Esophagus (tissue), 2 donors: Measurements from ENCODE around the gene HOXA9. TPM values are rescaled to one million over a fixed set of nuclear protein-coding genes. Genes with fewer than 3 reads are reported as not detected.

Source experiments
- H3K27ac ChIP-seq, 2 donors: one replicate each; pipeline ENCODE4 v1.5.1; 2013; ENCODE audit warnings: low read depth in 2 of 2, mild to moderate bottlenecking in 2 of 2, inconsistent platforms in 1 of 2, low read length in 1 of 2, moderate library complexity in 1 of 2
- H3K27me3 ChIP-seq, 2 donors: one replicate each; pipeline ENCODE4 v1.6.1; 2013; ENCODE audit warnings: low read length in 2 of 2, control low read depth in 1 of 2, mild to moderate bottlenecking in 1 of 2; ENCODE audit not compliant: insufficient read depth in 2 of 2, control insufficient read depth in 1 of 2
- H3K36me3 ChIP-seq, 2 donors: one replicate each; pipeline ENCODE4 v1.6.1; 2013; ENCODE audit warnings: low read length in 1 of 2; ENCODE audit not compliant: control insufficient read depth in 2 of 2, insufficient read depth in 2 of 2
- H3K4me1 ChIP-seq, 2 donors: one replicate each; pipeline ENCODE4 v1.6.1; 2013; ENCODE audit warnings: low read length in 1 of 2; ENCODE audit not compliant: control insufficient read depth in 2 of 2, insufficient read depth in 2 of 2
- H3K4me3 ChIP-seq, 2 donors: one replicate each; pipeline ENCODE4 v1.5.1; 2013; ENCODE audit warnings: low read length in 2 of 2, mild to moderate bottlenecking in 2 of 2, low read depth in 1 of 2, moderate library complexity in 1 of 2
- H3K9me3 ChIP-seq, 2 donors: one replicate each; pipeline ENCODE4 v1.6.1; 2013; ENCODE audit warnings: mild to moderate bottlenecking in 2 of 2, low read depth in 1 of 2, low read length in 1 of 2, moderate library complexity in 1 of 2; ENCODE audit not compliant: control insufficient read depth in 2 of 2, insufficient read depth in 1 of 2
- WGBS, 2 donors: extraction: QIAGEN DNeasy Blood & Tissue Kit; methylation state at CpG; one replicate each; pipeline ENCODE4 v1.1.7; 2013; 5-methylcytosine and 5-hydroxymethylcytosine counted together
- polyA plus RNA-seq, 2 donors: library from polyadenylated mRNA; stranded (reverse); fragments of 200-250 nt; gene quantifications; one replicate each; pipeline ENCODE4 v1.2.3, GENCODE V29; 2013
- donor health status: healthy with polysubstance abuse.
- donor health status: Bipolar disorder and iron deficiency.

HOXA9 gene
- polyA plus RNA-seq, 2 donors = 0.49 TPM

DNA sequence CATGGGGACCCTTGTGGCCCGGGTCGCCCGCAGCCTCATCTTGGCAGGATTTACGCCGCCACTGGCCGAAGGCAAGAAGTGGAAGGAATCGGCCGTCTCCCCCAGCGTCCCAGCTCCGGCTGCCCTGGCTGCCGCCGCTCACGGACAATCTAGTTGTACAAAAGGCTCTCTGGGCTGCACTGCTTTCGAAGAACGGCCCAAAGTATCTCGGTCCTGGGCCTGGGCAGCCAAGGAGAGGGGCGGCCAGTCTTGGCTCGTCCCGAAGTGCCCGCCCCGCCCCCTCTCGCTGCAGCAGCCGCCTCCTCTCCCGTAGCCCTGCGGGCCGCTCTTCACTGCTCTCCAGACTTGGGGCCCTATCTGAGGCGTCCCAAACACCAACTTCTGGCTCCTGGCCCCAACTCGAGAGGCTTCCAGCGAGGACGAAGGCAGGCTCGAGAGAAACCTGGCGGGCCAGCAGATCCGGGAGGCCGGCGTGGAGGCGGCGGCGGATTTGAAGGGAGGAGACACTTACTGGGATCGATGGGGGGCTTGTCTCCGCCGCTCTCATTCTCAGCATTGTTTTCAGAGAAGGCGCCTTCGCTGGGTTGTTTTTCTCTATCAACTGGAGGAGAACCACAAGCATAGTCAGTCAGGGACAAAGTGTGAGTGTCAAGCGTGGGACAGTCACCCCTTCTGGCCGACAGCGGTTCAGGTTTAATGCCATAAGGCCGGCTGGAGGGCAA, 809 bp downstream of the HOXA9 start:
- no peak overlapping the region for H3K27ac ChIP-seq
- H3K4me1 ChIP-seq = peaks cover 2 to 4% of the 10 kb centered on the region in 2 donors
- peaks cover 0 to 14% of the 10 kb centered on the region in 2 donors for H3K9me3 ChIP-seq
- peaks cover 5 to 44% of the 10 kb centered on the region in 2 donors for H3K27me3 ChIP-seq
- H3K36me3 ChIP-seq = no peaks in the 10 kb centered on the region
- H3K4me3 ChIP-seq = peak overlapping the region; percentile 10 to 12
- 13 to 25% methylated on average over 47 of the region's 47 CpGs for WGBS, 2 donors

- Histone ChIP-seq H3K27ac (no peak overlapping the region), H3K27me3 (peaks cover 8 to 41% of the 10 kb centered on the region in 2 donors), H3K9me3 (peaks cover 0 to 14% of the 10 kb centered on the region in 2 donors), H3K4me3 (no peak overlapping the region), H3K36me3 (no peaks in the 10 kb centered on the region), H3K4me1 (peaks cover 2 to 4% of the 10 kb centered on the region in 2 donors)
- 49 to 58% methylated on average over 12 of the region's 12 CpGs for WGBS, 2 donors
These were observed 1.3 kb downstream of the HOXA9 start for GRCh38 chr7:27164045-27164366.

GRCh38 chr7:27163288-27164044, 1.9 kb downstream of the HOXA9 start:
- WGBS, 2 donors = 54 to 76% methylated on average over 24 of the region's 24 CpGs
- Histone ChIP-seq H3K27me3 (peaks cover 7 to 44% of the 10 kb centered on the region in 2 donors), H3K27ac (no peak overlapping the region), H3K9me3 (peaks cover 0 to 16% of the 10 kb centered on the region in 2 donors), H3K36me3 (no peaks in the 10 kb centered on the region), H3K4me1 (peaks cover 2 to 4% of the 10 kb centered on the region in 2 donors), H3K4me3 (no peak overlapping the region)

DNA sequence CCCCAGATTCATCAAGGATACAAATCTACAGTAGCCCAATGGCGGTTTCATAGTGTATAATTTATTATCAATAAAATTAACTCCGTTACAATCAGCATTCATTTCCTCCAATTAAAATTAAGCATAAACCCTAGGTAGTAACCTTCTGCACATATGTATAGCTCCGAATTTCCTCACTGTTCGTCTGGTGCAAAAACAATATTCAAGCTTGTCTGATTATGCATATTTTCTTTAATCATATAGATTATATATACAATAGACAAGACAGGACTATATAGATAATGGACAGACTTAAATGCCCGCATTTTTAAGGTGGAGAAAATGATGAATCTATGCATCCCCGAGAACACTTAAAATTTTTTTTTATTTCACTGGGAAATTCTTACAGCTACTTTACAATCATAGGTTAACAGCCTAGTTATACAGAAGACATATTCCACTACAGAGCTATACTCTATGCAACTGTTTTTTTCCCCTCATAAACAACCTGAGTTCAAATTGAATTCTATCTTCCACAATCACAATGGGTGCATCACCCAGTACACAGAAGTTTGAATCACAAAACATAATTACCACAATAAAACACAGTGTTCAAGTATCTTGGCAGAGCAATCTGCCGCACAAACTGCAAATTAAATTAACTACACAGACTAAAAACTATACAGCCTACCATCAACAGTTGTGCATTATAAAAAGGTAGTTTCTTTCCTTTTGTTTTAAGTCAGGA, 2.6 kb downstream of the HOXA9 start:
- no peak overlapping the region for H3K27ac ChIP-seq
- peaks cover 0 to 13% of the 10 kb centered on the region in 2 donors for H3K9me3 ChIP-seq
- no peak overlapping the region for H3K4me3 ChIP-seq
- peaks cover 4 to 39% of the 10 kb centered on the region in 2 donors for H3K27me3 ChIP-seq
- H3K4me1 ChIP-seq = peaks cover 2 to 4% of the 10 kb centered on the region in 2 donors
- WGBS, 2 donors = 71 to 81% methylated on average over 7 of the region's 7 CpGs
- H3K36me3 ChIP-seq = no peaks in the 10 kb centered on the region

- Histone ChIP-seq H3K27ac (no peak overlapping the region), H3K4me1 (peaks cover 2 to 4% of the 10 kb centered on the region in 2 donors), H3K4me3 (no peak overlapping the region), H3K27me3 (peaks cover 4 to 40% of the 10 kb centered on the region in 2 donors), H3K9me3 (peaks cover 0 to 13% of the 10 kb centered on the region in 2 donors), H3K36me3 (no peaks in the 10 kb centered on the region)
- 45 to 49% methylated on average over 30 of the region's 30 CpGs for WGBS, 2 donors
These were observed 3.4 kb downstream of the HOXA9 start for GRCh38 chr7:27161721-27162560.

- 8 to 10% methylated on average over 26 to 27 of the region's 27 CpGs for WGBS, 2 donors
- Histone ChIP-seq H3K9me3 (peaks cover 0 to 13% of the 10 kb centered on the region in 2 donors), H3K36me3 (no peaks in the 10 kb centered on the region), H3K4me1 (peaks cover 2 to 4% of the 10 kb centered on the region in 2 donors), H3K4me3 (peak overlapping the region; percentile 66), H3K27me3 (peaks cover 4 to 38% of the 10 kb centered on the region in 2 donors), H3K27ac (no peak overlapping the region)
These were observed 4.1 kb downstream of the HOXA9 start for GRCh38 chr7:27161214-27161720.

- H3K4me3 ChIP-seq = peak overlapping the region; percentile 66
- no peaks in the 10 kb centered on the region for H3K36me3 ChIP-seq
- WGBS, 2 donors = 2% methylated on average over 52 to 54 of the region's 54 CpGs
- peaks cover 0 to 9% of the 10 kb centered on the region in 2 donors for H3K9me3 ChIP-seq
- H3K27me3 ChIP-seq = peaks cover 4 to 37% of the 10 kb centered on the region in 2 donors
- peaks cover 0 to 4% of the 10 kb centered on the region in 2 donors for H3K4me1 ChIP-seq
- no peak overlapping the region for H3K27ac ChIP-seq
These were observed 4.7 kb downstream of the HOXA9 start for GRCh38 chr7:27160546-27161213.

DNA sequence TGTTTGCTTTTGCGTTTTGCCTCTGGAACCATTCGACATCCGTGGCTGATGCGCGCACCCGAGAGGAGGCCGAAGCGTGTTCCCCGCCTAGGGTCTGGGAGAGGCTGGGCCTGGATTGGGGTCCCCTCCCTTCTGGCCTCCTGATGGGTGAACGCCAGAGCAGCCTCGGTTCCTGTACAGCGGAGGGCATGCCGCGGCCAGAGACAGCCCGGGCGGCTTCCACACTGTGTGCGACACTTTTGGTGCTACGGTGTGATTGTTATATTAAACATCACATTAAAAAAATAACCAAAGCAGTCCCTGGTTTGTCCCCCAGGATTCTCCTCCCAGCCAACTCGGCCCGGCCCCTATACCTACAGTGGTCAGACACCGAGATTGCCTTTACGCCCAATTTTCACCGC, 5.2 kb downstream of the HOXA9 start:
- Histone ChIP-seq H3K27me3 (peaks cover 4 to 37% of the 10 kb centered on the region in 2 donors), H3K27ac (no peak overlapping the region), H3K36me3 (no peaks in the 10 kb centered on the region), H3K4me3 (peak overlapping the region in 1 of 2 donors; percentile 66), H3K9me3 (peaks cover 0 to 6% of the 10 kb centered on the region in 2 donors), H3K4me1 (peaks cover 4 to 5% of the 10 kb centered on the region in 2 donors)
- 33 to 50% methylated on average over 23 of the region's 23 CpGs for WGBS, 2 donors
